ENCODE results near the gene SIGLEC1. TPM values are rescaled to one million over a fixed set of nuclear protein-coding genes. Genes with fewer than 3 reads are reported as not detected.

SIGLEC1 gene
- polyA plus RNA-seq, 12 donors = 2.9 to 5.6 (median 4.0) TPM; not detected in 1

Other genes starting within 250 kb of the SIGLEC1 start
- 10 to 100 TPM in 11 of 12 donors, not detected in 1; 22.6 to 30.1 (median 26.0) TPM for gene ATRN, start 241.6 kb downstream of the SIGLEC1 start, polyA plus RNA-seq (ENCODE audit: insufficient read length in 12 of 12)
- not detected for gene GFRA4, start 49.2 kb downstream of the SIGLEC1 start, polyA plus RNA-seq (ENCODE audit: insufficient read length in 12 of 12)
- 10 to 100 TPM in 11 of 12 donors, not detected in 1; 34.7 to 99.4 (median 59.6) TPM for gene ADAM33, start 30.6 kb downstream of the SIGLEC1 start, polyA plus RNA-seq (ENCODE audit: insufficient read length in 12 of 12)
- 10 to 100 TPM in 11 of 12 donors, not detected in 1; 16.1 to 32.6 (median 21.5) TPM for gene HSPA12B, start 20.1 kb upstream of the SIGLEC1 start, polyA plus RNA-seq (ENCODE audit: insufficient read length in 12 of 12)
- gene ADISSP, start 55.2 kb upstream of the SIGLEC1 start, polyA plus RNA-seq (ENCODE audit: insufficient read length in 12 of 12) = 10 to 100 TPM in 11 of 12 donors, not detected in 1; 10.7 to 23.2 (median 18.9) TPM
- under 1 TPM in 3 of 12 donors, not detected in 9; 0.09 to 0.11 (median 0.11) TPM for gene SPEF1, start 68.8 kb upstream of the SIGLEC1 start, polyA plus RNA-seq (ENCODE audit: insufficient read length in 12 of 12)
- 10 to 100 TPM in 11 of 12 donors, not detected in 1; 29.6 to 59.9 (median 39.1) TPM for gene CENPB, start 74.1 kb upstream of the SIGLEC1 start, polyA plus RNA-seq (ENCODE audit: insufficient read length in 12 of 12)
- 100 to 1,000 TPM in 1 of 12 donors, 10 to 100 TPM in 10, not detected in 1; 46.2 to 105 (median 85.4) TPM for gene CDC25B, start 83.7 kb upstream of the SIGLEC1 start, polyA plus RNA-seq (ENCODE audit: insufficient read length in 12 of 12)
- gene AP5S1, start 107.9 kb upstream of the SIGLEC1 start, polyA plus RNA-seq (ENCODE audit: insufficient read length in 12 of 12) = 10 to 100 TPM in 2 of 12 donors, 1 to 10 TPM in 9, not detected in 1; 6.7 to 16.2 (median 8.4) TPM
- 10 to 100 TPM; 19.5 to 82.5 (median 23.5) TPM for gene MAVS, start 134.2 kb upstream of the SIGLEC1 start, polyA plus RNA-seq (ENCODE audit: insufficient read length in 12 of 12)
- 10 to 100 TPM in 10 of 12 donors, 1 to 10 TPM in 1, not detected in 1; 9.5 to 33.9 (median 29.2) TPM for gene PANK2, start 176.8 kb upstream of the SIGLEC1 start, polyA plus RNA-seq (ENCODE audit: insufficient read length in 12 of 12)